Body of pancreas (tissue), 4 donors: ENCODE results near the gene LRRC28. TPM values are rescaled to one million over a fixed set of nuclear protein-coding genes. Genes with fewer than 3 reads are reported as not detected.
A peak's percentile ranks its signal among the peaks of the same experiment; 100 is the strongest.

Source experiments
- ATAC-seq: fragments of 150-250 bp; one replicate; pipeline ENCODE4 v1.9.1; 2016
- DNase-seq, 4 donors: peaks; one replicate each; pipeline ENCODE4 v3.0.0-alpha.2; 2019
- H3K27ac ChIP-seq, 4 donors: fragments of 200-600 bp; sonication (generic); 1 replicate in 3 of 4; 2 replicates in 1 of 4; pipeline versions ENCODE4 v1.5.1 to v1.6.1; 2016 to 2019; ENCODE audit warnings: mild to moderate bottlenecking in 1 of 4, mixed read lengths in 1 of 4, moderate library complexity in 1 of 4
- H3K27me3 ChIP-seq, 2 donors: fragments of 200-600 bp; sonication (generic); one replicate each; pipeline ENCODE4 v1.6.0; 2016; ENCODE audit warnings: mild to moderate bottlenecking in 1 of 2
- H3K36me3 ChIP-seq, 2 donors: fragments of 200-600 bp; sonication (generic); replicated peaks in 1 of 2; 2 replicates each; pipeline ENCODE4 v1.5.1; 2016; ENCODE audit warnings: low read depth in 2 of 2; ENCODE audit not compliant: insufficient read depth in 1 of 2
- H3K4me1 ChIP-seq: fragments of 200-600 bp; sonication (generic); one replicate; pipeline ENCODE4 v1.6.0; 2016
- H3K4me3 ChIP-seq, 2 donors: fragments of 200-600 bp; sonication (generic); 1 replicate in 1 of 2; 2 replicates in 1 of 2; pipeline ENCODE4 v1.5.1; 2016 to 2019
- H3K9me3 ChIP-seq, 3 donors: fragments of 200-600 bp; sonication (generic); 1 replicate in 2 of 3; 2 replicates in 1 of 3; pipeline ENCODE4 v1.5.1; 2016
- CTCF ChIP-seq, 7 experiments: fragments of 450-650 bp in 4 of 7; fragments of 200-600 bp in 3 of 7; sonication (generic) in 3 of 7; IDR thresholded peaks; one replicate each; pipeline ENCODE4 v1.5.1; 2016 to 2019; ENCODE audit warnings: antibody characterized with exemption in 7 of 7
- POLR2A ChIP-seq, 3 donors: fragments of 450-650 bp; IDR thresholded peaks; one replicate each; pipeline ENCODE4 v1.6.1; 2016; ENCODE audit warnings: antibody characterized with exemption in 3 of 3, mild to moderate bottlenecking in 2 of 3
- WGBS, 2 donors: methylation state at CpG; one replicate each; pipeline ENCODE4 v1.1.5; 2017; 5-methylcytosine and 5-hydroxymethylcytosine counted together
- intact Hi-C: fragments of 100-400 bp; cut with DNase I; formaldehyde crosslinking; loops from one replicate; pipeline ENCODE4 v1.15.1; 2023
- total RNA-seq, 2 donors: library from RNA; depleted of rRNA; stranded (reverse); fragments of >200 nt; gene quantifications; one replicate each; pipeline ENCODE4 v1.1.0, GENCODE V29; 2016

Gene LRRC28
- total RNA-seq, 2 donors from 2014 or later = 13.0 to 59.3 TPM

GRCh38 chr15:99257107-99257750 lies 5.9 kb downstream of the LRRC28 start:
- ATAC-seq (no peak), DNase-seq (no peak)
- no peak overlapping the region for H3K27ac ChIP-seq
- WGBS, 2 donors = 84 to 88% methylated on average over 12 of the region's 12 CpGs
- no peaks in the 10 kb centered on the region for H3K27me3 ChIP-seq
- TF ChIP-seq POLR2A (IDR thresholded peaks at IDR 0.05) (no peak), CTCF (IDR thresholded peaks at IDR 0.05) (no peak)
- no peaks in the 10 kb centered on the region for H3K36me3 ChIP-seq
- intact Hi-C loops = no loop called here
- H3K4me3 ChIP-seq = no peak overlapping the region
- peaks cover 29% of the 10 kb centered on the region for H3K4me1 ChIP-seq
- H3K9me3 ChIP-seq = no peaks in the 10 kb centered on the region

GRCh38 chr15:99264125-99264524 lies 12.8 kb downstream of the LRRC28 start:
- Histone ChIP-seq H3K27me3 (no peaks in the 10 kb centered on the region), H3K9me3 (no peaks in the 10 kb centered on the region), H3K36me3 (no peaks in the 10 kb centered on the region), H3K4me3 (no peak overlapping the region), H3K27ac (no peak overlapping the region), H3K4me1 (peaks cover 22% of the 10 kb centered on the region)
- no peak for ATAC-seq
- DNase-seq = no peak
- TF ChIP-seq POLR2A (IDR thresholded peaks at IDR 0.05) (no peak), CTCF (IDR thresholded peaks at IDR 0.05) (no peak)
- intact Hi-C loops = loop anchor here (10.0 kb wide), 1 partner anchor 451 kb away; no protein-coding TSS in a partner anchor
- whole genome bisulfite sequencing, 2 donors = 85 to 88% methylated on average over 5 of the region's 5 CpGs

- intact Hi-C loops = loop anchor here (10.0 kb wide), 1 partner anchor 449 kb away; no protein-coding TSS in a partner anchor
- peak overlapping the region in 1 of 4 donors; percentile 24 for H3K27ac ChIP-seq
- WGBS, 2 donors = 82 to 89% methylated on average over 3 of the region's 3 CpGs
- TF ChIP-seq CTCF (IDR thresholded peaks at IDR 0.05) (no peak), POLR2A (IDR thresholded peaks at IDR 0.05) (no peak)
- H3K4me3 ChIP-seq = no peak overlapping the region
- H3K27me3 ChIP-seq = no peaks in the 10 kb centered on the region
- no peaks in the 10 kb centered on the region for H3K9me3 ChIP-seq
- H3K4me1 ChIP-seq = peaks cover 22% of the 10 kb centered on the region
- no peaks in the 10 kb centered on the region for H3K36me3 ChIP-seq
- ATAC-seq (no peak), DNase-seq (no peak)
These were observed 14.3 kb downstream of the LRRC28 start for GRCh38 chr15:99265541-99266070.

- no peak for DNase-seq
- Histone ChIP-seq H3K4me1 (peaks cover 22% of the 10 kb centered on the region), H3K27ac (peak overlapping the region; percentile 40 to 78 (median 58)), H3K27me3 (no peaks in the 10 kb centered on the region), H3K4me3 (no peak overlapping the region), H3K9me3 (no peaks in the 10 kb centered on the region), H3K36me3 (no peaks in the 10 kb centered on the region)
- ATAC-seq = no peak
- 14 to 30% methylated on average over 3 of the region's 3 CpGs for WGBS, 2 donors
- no peak for TF ChIP-seq CTCF (IDR thresholded peaks at IDR 0.05)
- TF ChIP-seq POLR2A (IDR thresholded peaks at IDR 0.05) = no peak
- intact Hi-C loops = loop anchor here (10.0 kb wide), 1 partner anchor 447 kb away; no protein-coding TSS in a partner anchor
These were observed 16.7 kb downstream of the LRRC28 start for GRCh38 chr15:99267957-99268356.
